SK-N-SH (cell line): ENCODE results near the gene TSHZ2.

ENCODE experiments used
- EP300 ChIP-seq, 2 experiments: IDR thresholded peaks; 2 replicates each; pipeline versions ENCODE4 v1.4.0 to v1.6.1; 2012; ENCODE audit warnings: borderline replicate concordance in 1 of 2, low read depth in 1 of 2, low read length in 1 of 2
- NFIC ChIP-seq: IDR thresholded peaks from 2 replicates; pipeline ENCODE4 v1.4.0; 2012; ENCODE audit warnings: borderline replicate concordance
- RAD21 ChIP-seq: IDR thresholded peaks from 2 replicates; pipeline ENCODE4 v1.6.1; 2012; ENCODE audit warnings: mild to moderate bottlenecking, low read length
- TAF1 ChIP-seq: IDR thresholded peaks from 2 replicates; pipeline ENCODE4 v1.6.1; 2012; ENCODE audit warnings: low read depth, mild to moderate bottlenecking, low read length, moderate library complexity, borderline replicate concordance
- TCF12 ChIP-seq: IDR thresholded peaks from 2 replicates; pipeline ENCODE4 v1.4.0; 2012
- TEAD4 ChIP-seq: IDR thresholded peaks from 2 replicates; pipeline ENCODE4 v1.4.0; 2012; ENCODE audit warnings: mild to moderate bottlenecking, borderline replicate concordance; ENCODE audit not compliant: insufficient read depth
- TF ChIP-seq, protein P1 (sequence below): fragments of 200-600 bp; sonication (generic); IDR thresholded peaks from 2 replicates; pipeline ENCODE4 v1.6.1; 2017; ENCODE audit warnings: antibody characterized with exemption, mild to moderate bottlenecking, moderate library complexity
- TF ChIP-seq, protein P2 (sequence below): fragments of 150-350 bp; IDR thresholded peaks from 2 replicates; pipeline ENCODE4 v1.6.1; 2017; ENCODE audit warnings: antibody characterized with exemption, low read length, low read depth, borderline replicate concordance

DNA sequence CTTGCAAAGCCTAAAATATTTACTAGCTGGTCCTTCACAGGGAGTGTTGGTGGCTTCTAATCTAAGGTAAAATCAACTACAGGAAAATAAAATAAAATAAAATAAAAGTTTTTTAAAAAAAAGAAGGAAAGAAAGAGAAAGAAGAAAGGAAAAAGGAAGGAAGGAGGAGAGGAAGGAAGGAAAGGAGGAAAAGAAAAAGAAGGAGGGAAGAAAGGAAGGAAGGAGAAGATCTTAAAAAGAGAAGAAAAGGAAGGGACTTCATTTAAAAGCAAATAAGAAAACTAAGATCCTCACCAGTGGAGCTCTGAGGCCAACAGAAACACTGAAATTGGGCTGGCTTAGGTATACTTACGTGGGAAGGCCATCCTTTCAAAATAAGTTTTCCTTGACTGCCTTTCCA, 178.4 kb downstream of the TSHZ2 start:
- TF ChIP-seq NFIC (no peak), TEAD4 (no peak), TCF12 (no peak), RAD21 (no peak), TAF1 (no peak), EP300 (IDR thresholded peaks at IDR 0.05; ENCODE audit: borderline replicate concordance in 1 of 2, low read depth in 1 of 2, low read length in 1 of 2) (no peak)
- TF ChIP-seq, protein P1, sequence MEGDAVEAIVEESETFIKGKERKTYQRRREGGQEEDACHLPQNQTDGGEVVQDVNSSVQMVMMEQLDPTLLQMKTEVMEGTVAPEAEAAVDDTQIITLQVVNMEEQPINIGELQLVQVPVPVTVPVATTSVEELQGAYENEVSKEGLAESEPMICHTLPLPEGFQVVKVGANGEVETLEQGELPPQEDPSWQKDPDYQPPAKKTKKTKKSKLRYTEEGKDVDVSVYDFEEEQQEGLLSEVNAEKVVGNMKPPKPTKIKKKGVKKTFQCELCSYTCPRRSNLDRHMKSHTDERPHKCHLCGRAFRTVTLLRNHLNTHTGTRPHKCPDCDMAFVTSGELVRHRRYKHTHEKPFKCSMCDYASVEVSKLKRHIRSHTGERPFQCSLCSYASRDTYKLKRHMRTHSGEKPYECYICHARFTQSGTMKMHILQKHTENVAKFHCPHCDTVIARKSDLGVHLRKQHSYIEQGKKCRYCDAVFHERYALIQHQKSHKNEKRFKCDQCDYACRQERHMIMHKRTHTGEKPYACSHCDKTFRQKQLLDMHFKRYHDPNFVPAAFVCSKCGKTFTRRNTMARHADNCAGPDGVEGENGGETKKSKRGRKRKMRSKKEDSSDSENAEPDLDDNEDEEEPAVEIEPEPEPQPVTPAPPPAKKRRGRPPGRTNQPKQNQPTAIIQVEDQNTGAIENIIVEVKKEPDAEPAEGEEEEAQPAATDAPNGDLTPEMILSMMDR = no peak
- TF ChIP-seq, protein P2, sequence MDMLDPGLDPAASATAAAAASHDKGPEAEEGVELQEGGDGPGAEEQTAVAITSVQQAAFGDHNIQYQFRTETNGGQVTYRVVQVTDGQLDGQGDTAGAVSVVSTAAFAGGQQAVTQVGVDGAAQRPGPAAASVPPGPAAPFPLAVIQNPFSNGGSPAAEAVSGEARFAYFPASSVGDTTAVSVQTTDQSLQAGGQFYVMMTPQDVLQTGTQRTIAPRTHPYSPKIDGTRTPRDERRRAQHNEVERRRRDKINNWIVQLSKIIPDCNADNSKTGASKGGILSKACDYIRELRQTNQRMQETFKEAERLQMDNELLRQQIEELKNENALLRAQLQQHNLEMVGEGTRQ = no peak
